IMR-90 (cell line): Measurements from ENCODE around the gene ADAMTS6. TPM values are rescaled to one million over a fixed set of nuclear protein-coding genes. Genes with fewer than 3 reads are reported as not detected.
A peak's percentile ranks its signal among the peaks of the same experiment; 100 is the strongest.

Experiments used
- ATAC-seq: fragments of 200-7000 bp; cut with Tn5 transposase; 2 replicates; pipeline ENCODE4 v1.9.1; 2020; ENCODE audit warnings: low read depth, mild to moderate bottlenecking, moderate library complexity
- BruUV-seq: library from RNA; stranded (reverse); fragments of 400-500 nt; replicated peaks from 2 replicates; lab custom pipeline; 2021; lab: Mats Ljungman, UMichigan
- CTCF ChIA-PET: fragments of 300-600 bp; formaldehyde crosslinking; extraction: SDS; loops from one replicate; lab custom pipeline; 2021; ENCODE audit warnings: antibody characterized with exemption; lab: Yijun Ruan, JAX
- POLR2A ChIA-PET: fragments of 300-600 bp; sonication (Branson Sonifier 250); formaldehyde crosslinking; loops from one replicate; lab custom pipeline; 2022; ENCODE audit warnings: antibody characterized with exemption; ENCODE audit not compliant: unreplicated experiment; lab: Charles Lee
- DNase-seq: peaks from one replicate; pipeline ENCODE4 v3.0.0; 2013
- H2AFZ ChIP-seq: replicated peaks from 2 replicates; pipeline ENCODE3; 2013; ENCODE audit warnings: low read length, mild to moderate bottlenecking; ENCODE audit not compliant: poor library complexity
- H2AK5ac ChIP-seq: 2 replicates; pipeline ENCODE4 v1.6.1; 2013; ENCODE audit warnings: low read depth, low read length, inconsistent platforms
- H2AK9ac ChIP-seq: replicated peaks from 2 replicates; pipeline ENCODE3; 2013; ENCODE audit warnings: mild to moderate bottlenecking, low read depth, low read length, moderate library complexity; ENCODE audit not compliant: poor library complexity
- H2BK120ac ChIP-seq: 2 replicates; pipeline ENCODE4 v1.6.1; 2013; ENCODE audit warnings: low read depth, low read length, inconsistent platforms
- H2BK15ac ChIP-seq: 3 replicates; pipeline ENCODE4 v1.6.1; 2013; ENCODE audit warnings: low read depth, low read length, inconsistent platforms
- H2BK20ac ChIP-seq: 2 replicates; pipeline ENCODE4 v1.6.1; 2013; ENCODE audit warnings: low read depth, mild to moderate bottlenecking, inconsistent platforms, low read length, moderate library complexity
- H2BK5ac ChIP-seq: 2 replicates; pipeline ENCODE4 v1.6.1; 2013; ENCODE audit warnings: mild to moderate bottlenecking, low read depth, low read length, inconsistent platforms; ENCODE audit not compliant: poor library complexity, severe bottlenecking
- H3K14ac ChIP-seq: replicated peaks from 2 replicates; pipeline ENCODE4 v1.6.1; 2013; ENCODE audit warnings: low read depth, low read length, inconsistent platforms
- H3K18ac ChIP-seq: 2 replicates; pipeline ENCODE4 v1.6.1; 2013; ENCODE audit warnings: low read depth, low read length, control low read depth
- H3K23ac ChIP-seq: 2 replicates; pipeline ENCODE4 v1.6.1; 2013; ENCODE audit warnings: low read depth, low read length, inconsistent platforms
- H3K27ac ChIP-seq: 2 replicates; pipeline ENCODE4 v1.5.1; 2013; ENCODE audit warnings: mild to moderate bottlenecking, control low read depth, low read length; ENCODE audit not compliant: insufficient read depth
- H3K27me3 ChIP-seq: 2 replicates; pipeline ENCODE4 v1.6.1; 2013; ENCODE audit warnings: low read length; ENCODE audit not compliant: control insufficient read depth, insufficient read depth
- H3K36me3 ChIP-seq: 2 replicates; pipeline ENCODE4 v1.6.1; 2013; ENCODE audit warnings: low read length, mixed read lengths; ENCODE audit not compliant: control insufficient read depth, insufficient read depth
- H3K4ac ChIP-seq: 2 replicates; pipeline ENCODE4 v1.6.1; 2013; ENCODE audit warnings: low read depth, low read length, inconsistent platforms
- H3K4me1 ChIP-seq: 2 replicates; pipeline ENCODE4 v1.6.1; 2013; ENCODE audit warnings: low read length, mixed read lengths; ENCODE audit not compliant: control insufficient read depth, insufficient read depth
- H3K4me2 ChIP-seq: 2 replicates; pipeline ENCODE4 v1.6.1; 2013; ENCODE audit warnings: low read depth, mild to moderate bottlenecking, control low read depth, low read length, moderate library complexity
- H3K4me3 ChIP-seq: 2 replicates; pipeline ENCODE4 v1.5.1; 2013; ENCODE audit warnings: low read depth, mild to moderate bottlenecking, control low read depth, low read length, moderate library complexity; ENCODE audit not compliant: insufficient read depth
- H3K56ac ChIP-seq: 2 replicates; pipeline ENCODE4 v1.6.1; 2013; ENCODE audit warnings: low read length, inconsistent platforms; ENCODE audit not compliant: insufficient read depth; ENCODE audit errors: extremely low read depth
- H3K79me1 ChIP-seq, 2 experiments: 2 replicates each; pipeline ENCODE4 v1.6.1; 2013; ENCODE audit warnings: low read length in 2 of 2, inconsistent platforms in 1 of 2, low read depth in 1 of 2
- H3K9ac ChIP-seq: 2 replicates; pipeline ENCODE4 v1.6.1; 2013; ENCODE audit warnings: low read depth, low read length, control low read depth
- H3K9me1 ChIP-seq: 2 replicates; pipeline ENCODE4 v1.6.1; 2013; ENCODE audit warnings: low read length, inconsistent platforms; ENCODE audit not compliant: insufficient read depth
- H3K9me3 ChIP-seq: 2 replicates; pipeline ENCODE4 v1.6.1; 2013; ENCODE audit warnings: low read length; ENCODE audit not compliant: control insufficient read depth, insufficient read depth
- H4K20me1 ChIP-seq: 2 replicates; pipeline ENCODE4 v1.6.1; 2013; ENCODE audit warnings: low read length, inconsistent platforms; ENCODE audit not compliant: insufficient read depth
- H4K5ac ChIP-seq: 2 replicates; pipeline ENCODE4 v1.6.1; 2013; ENCODE audit warnings: mild to moderate bottlenecking, low read depth, low read length, control low read depth
- H4K8ac ChIP-seq, 2 experiments: 2 replicates each; pipeline ENCODE4 v1.6.1; 2013; ENCODE audit warnings: low read depth in 2 of 2, low read length in 2 of 2, control low read depth in 1 of 2, inconsistent platforms in 1 of 2
- H4K91ac ChIP-seq: 2 replicates; pipeline ENCODE4 v1.6.1; 2013; ENCODE audit warnings: low read depth, low read length, inconsistent platforms; ENCODE audit not compliant: insufficient read depth
- CEBPB ChIP-seq: IDR thresholded peaks from 2 replicates; pipeline ENCODE4 v1.6.1; 2012; ENCODE audit warnings: low read depth, low read length, improper control_type of control experiment
- ELK1 ChIP-seq: fragments of 150-350 bp; IDR thresholded peaks from 2 replicates; pipeline ENCODE4 v1.6.1; 2016; ENCODE audit warnings: low read depth, mild to moderate bottlenecking, low read length, moderate library complexity, borderline replicate concordance
- FOS ChIP-seq: fragments of 150-350 bp; IDR thresholded peaks from 2 replicates; pipeline ENCODE4 v1.6.1; 2016; ENCODE audit warnings: low read depth, low read length
- MAFK ChIP-seq: IDR thresholded peaks from 2 replicates; pipeline ENCODE4 v1.6.1; 2012; ENCODE audit warnings: low read depth, low read length, improper control_type of control experiment
- MAZ ChIP-seq: IDR thresholded peaks from 2 replicates; pipeline ENCODE4 v1.6.1; 2012; ENCODE audit warnings: low read depth, mild to moderate bottlenecking, low read length, improper control_type of control experiment, moderate library complexity, borderline replicate concordance
- MXI1 ChIP-seq: IDR thresholded peaks from 2 replicates; pipeline ENCODE4 v1.6.1; 2012; ENCODE audit warnings: low read depth, mild to moderate bottlenecking, low read length, moderate library complexity, borderline replicate concordance
- NFE2L2 ChIP-seq: fragments of 150-350 bp; IDR thresholded peaks from 2 replicates; pipeline ENCODE4 v1.6.1; 2016; ENCODE audit warnings: low read depth, mild to moderate bottlenecking, low read length
- POLR2A ChIP-seq: IDR thresholded peaks from 2 replicates; pipeline ENCODE4 v1.6.1; 2012; ENCODE audit warnings: mild to moderate bottlenecking, low read depth, low read length
- RAD21 ChIP-seq: IDR thresholded peaks from 2 replicates; pipeline ENCODE4 v1.6.1; 2012; ENCODE audit warnings: low read length, improper control_type of control experiment
- RCOR1 ChIP-seq: IDR thresholded peaks from 2 replicates; pipeline ENCODE4 v1.6.1; 2012; ENCODE audit warnings: mild to moderate bottlenecking, low read length, improper control_type of control experiment; ENCODE audit not compliant: insufficient replicate concordance
- RFX5 ChIP-seq: IDR thresholded peaks from 2 replicates; pipeline ENCODE4 v1.8.0; 2012; ENCODE audit warnings: low read depth, mild to moderate bottlenecking, low read length, moderate library complexity
- SMC3 ChIP-seq: fragments of 150-350 bp; IDR thresholded peaks from 2 replicates; pipeline ENCODE4 v1.6.1; 2016; ENCODE audit warnings: low read depth, mild to moderate bottlenecking, antibody characterized with exemption, low read length, moderate library complexity
- WGBS, 2 experiments: methylation state at CpG; one replicate each; pipeline versions ENCODE4 v1.1.5 to v1.1.7; 2013; ENCODE audit warnings: missing lambda C conversion rate in 2 of 2; ENCODE audit not compliant: insufficient read length in 1 of 2; ENCODE audit errors: extremely low coverage in 2 of 2; 5-methylcytosine and 5-hydroxymethylcytosine counted together
- dilution Hi-C: fragments of 300-500 bp; cut with HindIII; formaldehyde crosslinking; loops from one replicate; pipeline ENCODE4 v1.14.3; 2018; ENCODE audit warnings: low sequenced_read_pairs; ENCODE audit not compliant: unreplicated experiment
- in situ Hi-C: fragments of 300-500 bp; cut with MboI; formaldehyde crosslinking; loops from 3 replicates; pipeline ENCODE4 v1.14.3; 2019; ENCODE audit warnings: low sequenced_read_pairs, inconsistent platforms, mixed read lengths
- intact Hi-C: fragments of 100-400 bp; cut with micrococcal nuclease; formaldehyde crosslinking; loops from 2 replicates; pipeline ENCODE4 v1.10.0; 2022
- polyA plus RNA-seq, 3 experiments: library from polyadenylated mRNA; depleted of rRNA; stranded (reverse); fragments of >200 nt; gene quantifications; 2 replicates each; pipeline ENCODE4 v1.2.3, GENCODE V29; 2012; ENCODE audit warnings: low replicate concordance in 1 of 3
- total RNA-seq: library from RNA; depleted of rRNA; stranded (reverse); fragments of >200 nt; gene quantifications from 2 replicates; pipeline ENCODE4 v1.2.3, GENCODE V29; 2012
- TF ChIP-seq, protein P1 (sequence below): conservative IDR thresholded peaks from 2 replicates; pipeline ENCODE4 v1.5.1; 2012; ENCODE audit warnings: mild to moderate bottlenecking, low read depth, low read length, improper control_type of control experiment
- TF ChIP-seq, protein P2 (sequence below): fragments of 150-350 bp; IDR thresholded peaks from 2 replicates; pipeline ENCODE4 v1.6.1; 2017; ENCODE audit warnings: mild to moderate bottlenecking, antibody characterized with exemption, low read length, low read depth

ADAMTS6 gene
- total and polyA plus RNA-seq, 2 of the 4 experiments (the other 2 are of a cell fraction): 23.9 to 173 TPM

- ChIA-PET POLR2A (no interaction called here), CTCF (interaction anchor here (0.6 to 1.2 kb wide), 4 partner anchors 11 to 293 kb away, joined by 3 to 4 read pairs (median 4); no protein-coding TSS in a partner anchor)
- no peaks in the 10 kb centered on the region for H3K36me3 ChIP-seq
- H3K4me1 ChIP-seq: peaks cover 18% of the 10 kb centered on the region
- H3K4ac ChIP-seq: peak overlapping the region; percentile 74
- H4K20me1 ChIP-seq: no peaks in the 10 kb centered on the region
- no peaks in the 10 kb centered on the region for H3K9me3 ChIP-seq
- in situ Hi-C loops: loop anchor here (10.0 kb wide), 1 partner anchor 381 kb away; the partner anchor contains the start of gene ADAMTS6
- peak overlapping the region; percentile 98 for H2BK120ac ChIP-seq
- peaks cover 13% of the 10 kb centered on the region for H3K9me1 ChIP-seq
- no TSS peak for BruUV-seq
- ATAC-seq (no peak), DNase-seq (no peak)
- H3K4me3 ChIP-seq: no peak overlapping the region
- TF ChIP-seq RAD21: no peak
- TF ChIP-seq MXI1: no peak
- no peak for TF ChIP-seq RCOR1
- TF ChIP-seq MAZ: no peak
- no peak for TF ChIP-seq CEBPB
- no peak for TF ChIP-seq NFE2L2
- no peak for TF ChIP-seq RFX5
- TF ChIP-seq, protein P1, sequence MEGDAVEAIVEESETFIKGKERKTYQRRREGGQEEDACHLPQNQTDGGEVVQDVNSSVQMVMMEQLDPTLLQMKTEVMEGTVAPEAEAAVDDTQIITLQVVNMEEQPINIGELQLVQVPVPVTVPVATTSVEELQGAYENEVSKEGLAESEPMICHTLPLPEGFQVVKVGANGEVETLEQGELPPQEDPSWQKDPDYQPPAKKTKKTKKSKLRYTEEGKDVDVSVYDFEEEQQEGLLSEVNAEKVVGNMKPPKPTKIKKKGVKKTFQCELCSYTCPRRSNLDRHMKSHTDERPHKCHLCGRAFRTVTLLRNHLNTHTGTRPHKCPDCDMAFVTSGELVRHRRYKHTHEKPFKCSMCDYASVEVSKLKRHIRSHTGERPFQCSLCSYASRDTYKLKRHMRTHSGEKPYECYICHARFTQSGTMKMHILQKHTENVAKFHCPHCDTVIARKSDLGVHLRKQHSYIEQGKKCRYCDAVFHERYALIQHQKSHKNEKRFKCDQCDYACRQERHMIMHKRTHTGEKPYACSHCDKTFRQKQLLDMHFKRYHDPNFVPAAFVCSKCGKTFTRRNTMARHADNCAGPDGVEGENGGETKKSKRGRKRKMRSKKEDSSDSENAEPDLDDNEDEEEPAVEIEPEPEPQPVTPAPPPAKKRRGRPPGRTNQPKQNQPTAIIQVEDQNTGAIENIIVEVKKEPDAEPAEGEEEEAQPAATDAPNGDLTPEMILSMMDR: no peak
- no peak for TF ChIP-seq SMC3
- no peak for TF ChIP-seq MAFK
- TF ChIP-seq, protein P2, sequence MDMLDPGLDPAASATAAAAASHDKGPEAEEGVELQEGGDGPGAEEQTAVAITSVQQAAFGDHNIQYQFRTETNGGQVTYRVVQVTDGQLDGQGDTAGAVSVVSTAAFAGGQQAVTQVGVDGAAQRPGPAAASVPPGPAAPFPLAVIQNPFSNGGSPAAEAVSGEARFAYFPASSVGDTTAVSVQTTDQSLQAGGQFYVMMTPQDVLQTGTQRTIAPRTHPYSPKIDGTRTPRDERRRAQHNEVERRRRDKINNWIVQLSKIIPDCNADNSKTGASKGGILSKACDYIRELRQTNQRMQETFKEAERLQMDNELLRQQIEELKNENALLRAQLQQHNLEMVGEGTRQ: no peak
- no peak for TF ChIP-seq ELK1
- no peak for TF ChIP-seq FOS
- no peak for TF ChIP-seq POLR2A
- no peak overlapping the region for H3K23ac ChIP-seq
- H2BK15ac ChIP-seq: peak overlapping the region; percentile 90; the same call in 2 of the 3 replicates
- peak overlapping the region; percentile 53 for H2BK5ac ChIP-seq
- H2AK9ac ChIP-seq: peak overlapping the region; percentile 10
- H3K14ac ChIP-seq: peak overlapping the region; percentile 56
- dilution Hi-C loops: no loop called here
- H3K27ac ChIP-seq: 0 out of 2 replicates have a peak overlapping the region, but pooled peaks have one; percentile 22
- intact Hi-C loops: no loop called here
- 74% methylated on average over 7 of the region's 15 CpGs; no CpG with 5 or more reads in 1 of the 2 experiments for WGBS, 2 experiments
- H3K79me1 ChIP-seq: no peaks in the 10 kb centered on the region; a peak in 1 of 4 replicates
- 0 out of 2 replicates have a peak overlapping the region, but pooled peaks have one; percentile 58 for H3K56ac ChIP-seq
- H2BK20ac ChIP-seq: peak overlapping the region; percentile 85
- peak overlapping the region; percentile 86 to 92 for H4K8ac ChIP-seq
- peak overlapping the region; percentile 84 for H2AK5ac ChIP-seq
- H4K91ac ChIP-seq: peak overlapping the region; percentile 78
- peak overlapping the region; percentile 83 for H3K18ac ChIP-seq
- H4K5ac ChIP-seq: peak overlapping the region; percentile 90
- H3K4me2 ChIP-seq: no peak overlapping the region
- peak overlapping the region; percentile 25 for H2AFZ ChIP-seq
- H3K9ac ChIP-seq: no peak overlapping the region
- no peaks in the 10 kb centered on the region for H3K27me3 ChIP-seq
Observed at GRCh38 chr5:65103756-65104440, 377.8 kb downstream of the ADAMTS6 start.
